Measurements from ENCODE around the gene ATF6. TPM values are rescaled to one million over a fixed set of nuclear protein-coding genes. Genes with fewer than 3 reads are reported as not detected.

Gene ATF6
- total and polyA plus RNA-seq, 2 donors (not counting 1 experiment from before 2014, with no cell fraction given) = 5.7 to 26.6 TPM

GRCh38 chr1:161784968-161785367, 18.8 kb downstream of the ATF6 start:
- 100% methylated on average over 1 of the region's 1 CpG for WGBS (ENCODE audit: insufficient coverage)
- Histone ChIP-seq H3K4me2 (replicated peaks; ENCODE audit: low read depth, low read length, poor library complexity, severe bottlenecking) (no peak overlapping the region), H3K27me3 (replicated peaks in 1 of 4; ENCODE audit: control extremely low read depth in 1 of 4, control insufficient read depth in 3 of 4, insufficient read depth in 4 of 4, low read length in 3 of 4) (no peaks in the 10 kb centered on the region), H3K4me1 (ENCODE audit: control insufficient read depth in 2 of 2, insufficient read depth in 2 of 2, low read length in 2 of 2) (no peaks in the 10 kb centered on the region), H3K36me3 (replicated peaks in 1 of 2; ENCODE audit: control extremely low read depth in 1 of 2, control insufficient read depth in 1 of 2, extremely low read depth in 1 of 2, insufficient read depth in 2 of 2, low read length in 1 of 2) (peaks cover 19 to 59% of the 10 kb centered on the region in 2 experiments), H3K79me2 (ENCODE audit: control insufficient read depth, insufficient read depth, low read length) (peaks cover 16% of the 10 kb centered on the region), H3K9me3 (ENCODE audit: control extremely low read depth in 1 of 3, control insufficient read depth in 2 of 3, insufficient read depth in 1 of 3, low read length in 2 of 3) (no peaks in the 10 kb centered on the region), H3K27ac (ENCODE audit: low read length in 2 of 2) (no peak overlapping the region), H2AFZ (ENCODE audit: insufficient read depth, low read depth, low read length, poor library complexity, severe bottlenecking) (no peak overlapping the region), H3K4me3 (ENCODE audit: control extremely low read depth in 1 of 5, extremely low read depth in 1 of 5, insufficient read depth in 1 of 5, low read depth in 2 of 5, low read length in 4 of 5) (no peak overlapping the region), H3K9ac (ENCODE audit: low read length) (no peak overlapping the region), H4K20me1 (ENCODE audit: control insufficient read depth, insufficient read depth, low read length, poor library complexity, severe bottlenecking) (no peaks in the 10 kb centered on the region)
- intact Hi-C loops (cut with micrococcal nuclease) = no loop called here
- no peak for DNase-seq
- TF ChIP-seq CTCF (IDR thresholded peaks at IDR 0.05) (no peak), EZH2 (IDR thresholded peaks at IDR 0.05; ENCODE audit: borderline replicate concordance, insufficient read depth, low read depth, low read length, poor library complexity, severe bottlenecking) (no peak)
- H3K27ac Mint-ChIP-seq = no peak overlapping the region
- no peak overlapping the region for H3K4me3 Mint-ChIP-seq
- H3K27me3 Mint-ChIP-seq = no peaks in the 10 kb centered on the region
- no peaks in the 10 kb centered on the region for H3K4me1 Mint-ChIP-seq
- ChIA-PET CTCF (interaction anchor here (1.4 to 2.0 kb wide), 3 partner anchors 8 to 21 kb away, joined by 4 to 5 read pairs (median 4); no protein-coding TSS in a partner anchor), POLR2A (no interaction called here)
- ATAC-seq (ENCODE audit: low read depth) = no peak
- no peaks in the 10 kb centered on the region for H3K9me3 Mint-ChIP-seq (ENCODE audit: insufficient read depth)

GRCh38 chr1:161787355-161787754, 21.2 kb downstream of the ATF6 start:
- POLR2A ChIA-PET = no interaction called here
- H3K4me2 ChIP-seq (replicated peaks; ENCODE audit: low read depth, low read length, poor library complexity, severe bottlenecking) = no peak overlapping the region

More at GRCh38 chr1:161787355-161787754, 21.2 kb downstream of the ATF6 start:
- H3K9me3 ChIP-seq (ENCODE audit: control extremely low read depth in 1 of 3, control insufficient read depth in 2 of 3, insufficient read depth in 1 of 3, low read length in 2 of 3) = no peaks in the 10 kb centered on the region
- peak; percentile 12 for DNase-seq
- no peak overlapping the region for H2AFZ ChIP-seq (ENCODE audit: insufficient read depth, low read depth, low read length, poor library complexity, severe bottlenecking)
- ATAC-seq (ENCODE audit: low read depth) = no peak
- H3K27ac ChIP-seq (ENCODE audit: low read length in 2 of 2) = no peak overlapping the region
- no peaks in the 10 kb centered on the region for H3K4me1 Mint-ChIP-seq
- no peaks in the 10 kb centered on the region for H3K27me3 Mint-ChIP-seq
- no peak overlapping the region for H3K27ac Mint-ChIP-seq
- H3K4me1 ChIP-seq (ENCODE audit: control insufficient read depth in 2 of 2, insufficient read depth in 2 of 2, low read length in 2 of 2) = no peaks in the 10 kb centered on the region
- H3K4me3 Mint-ChIP-seq = no peak overlapping the region
- H3K36me3 ChIP-seq (replicated peaks in 1 of 2; ENCODE audit: control extremely low read depth in 1 of 2, control insufficient read depth in 1 of 2, extremely low read depth in 1 of 2, insufficient read depth in 2 of 2, low read length in 1 of 2) = peaks cover 17 to 60% of the 10 kb centered on the region in 2 experiments
- no peak overlapping the region for H3K9ac ChIP-seq (ENCODE audit: low read length)
- 100% methylated on average over 1 of the region's 4 CpGs for WGBS (ENCODE audit: insufficient coverage)
- H4K20me1 ChIP-seq (ENCODE audit: control insufficient read depth, insufficient read depth, low read length, poor library complexity, severe bottlenecking) = no peaks in the 10 kb centered on the region
- H3K79me2 ChIP-seq (ENCODE audit: control insufficient read depth, insufficient read depth, low read length) = peaks cover 2% of the 10 kb centered on the region
- no peak overlapping the region for H3K4me3 ChIP-seq (ENCODE audit: control extremely low read depth in 1 of 5, extremely low read depth in 1 of 5, insufficient read depth in 1 of 5, low read depth in 2 of 5, low read length in 4 of 5)
- TF ChIP-seq EZH2 (IDR thresholded peaks at IDR 0.05; ENCODE audit: borderline replicate concordance, insufficient read depth, low read depth, low read length, poor library complexity, severe bottlenecking) (no peak), CTCF (IDR thresholded peaks at IDR 0.05) (no peak)
- H3K9me3 Mint-ChIP-seq (ENCODE audit: insufficient read depth) = no peaks in the 10 kb centered on the region
- no peaks in the 10 kb centered on the region for H3K27me3 ChIP-seq (replicated peaks in 1 of 4; ENCODE audit: control extremely low read depth in 1 of 4, control insufficient read depth in 3 of 4, insufficient read depth in 4 of 4, low read length in 3 of 4)
- CTCF ChIA-PET = interaction anchor here (1.0 kb wide), 1 partner anchor 300 kb away, joined by 3 read pairs; no protein-coding TSS in a partner anchor
- intact Hi-C loops (cut with micrococcal nuclease) = no loop called here
